HepG2 (cell line): ENCODE measurements around the gene CKM. TPM values are rescaled to one million over a fixed set of nuclear protein-coding genes. Genes with fewer than 3 reads are reported as not detected.

ENCODE experiments used
- ATAC-seq: fragments of 200-7000 bp; cut with Tn5 transposase; 3 replicates; pipeline ENCODE4 v1.9.1; 2020; ENCODE audit warnings: mild to moderate bottlenecking, moderate library complexity
- BruUV-seq: library from RNA; stranded (reverse); fragments of 400-500 nt; replicated peaks from 2 replicates; lab custom pipeline; 2021; lab: Mats Ljungman, UMichigan
- CTCF ChIA-PET: fragments of 300-600 bp; formaldehyde crosslinking; extraction: SDS; loops from one replicate; lab custom pipeline; 2021; ENCODE audit warnings: low total read pairs, inconsistent platforms, low intra/inter-chr PET ratio; lab: Yijun Ruan, JAX
- POLR2A ChIA-PET: fragments of 350-600 bp; sonication (Branson Sonifier 250); formaldehyde crosslinking; loops from one replicate; lab custom pipeline; 2020; ENCODE audit warnings: antibody characterized with exemption, inconsistent platforms; lab: Yijun Ruan, JAX
- DNase-seq: peaks from one replicate; pipeline ENCODE4 v3.0.0-alpha.2; 2015; ENCODE audit warnings: low spot score
- FAIRE-seq: peaks from 3 replicates; lab custom pipeline; 2011; peaks lifted over from hg19 to GRCh38; lab: Jason Lieb, UNC
- H2AFZ ChIP-seq: one replicate; pipeline ENCODE4 v1.6.1; 2011; ENCODE audit warnings: low read length, inconsistent platforms
- H3K27ac ChIP-seq: fragments of 300-600 bp; 3 replicates; pipeline ENCODE4 v1.8.0; 2011; ENCODE audit warnings: mixed run types, mild to moderate bottlenecking, mixed read lengths, low read length, inconsistent platforms; ENCODE audit not compliant: insufficient read depth; ENCODE audit errors: extremely low read length
- H3K27me3 ChIP-seq, 2 experiments: fragments of 200-600 bp in 1 of 2; 2 replicates in 1 of 2; 3 replicates in 1 of 2; pipeline versions ENCODE4 v1.6.0 to v1.8.0; 2011; ENCODE audit warnings: low read length in 2 of 2, mild to moderate bottlenecking in 2 of 2, moderate library complexity in 2 of 2, inconsistent platforms in 1 of 2; ENCODE audit not compliant: insufficient read depth in 2 of 2, control insufficient read depth in 1 of 2
- H3K36me3 ChIP-seq, 2 experiments: fragments of 200-600 bp in 1 of 2; replicated peaks in 1 of 2; 2 replicates in 1 of 2; 3 replicates in 1 of 2; pipeline versions ENCODE4 v1.5.1 to v1.8.0; 2011; ENCODE audit warnings: low read length in 2 of 2, inconsistent platforms in 1 of 2; ENCODE audit not compliant: insufficient read depth in 2 of 2, control insufficient read depth in 1 of 2
- H3K4me1 ChIP-seq: 2 replicates; pipeline ENCODE4 v1.5.1; 2012; ENCODE audit warnings: low read length, inconsistent platforms; ENCODE audit not compliant: insufficient read depth
- H3K4me2 ChIP-seq: 2 replicates; pipeline ENCODE4 v1.6.0; 2011; ENCODE audit warnings: low read depth, low read length, inconsistent platforms
- H3K4me3 ChIP-seq, 3 experiments: fragments of 200-600 bp in 1 of 3; sonication (generic), shearing (Covaris generic) in 1 of 3; replicated peaks in 1 of 3; 2 replicates each; pipeline ENCODE4 v1.5.1; 2011 to 2016; ENCODE audit warnings: low read length in 3 of 3, inconsistent platforms in 2 of 3, low read depth in 2 of 3, mild to moderate bottlenecking in 2 of 3, control low read depth in 1 of 3, mixed read lengths in 1 of 3; ENCODE audit not compliant: insufficient read depth in 1 of 3
- H3K79me2 ChIP-seq: one replicate; pipeline ENCODE4 v1.6.1; 2011; ENCODE audit warnings: low read length, inconsistent platforms; ENCODE audit not compliant: insufficient read depth
- H3K9ac ChIP-seq: 2 replicates; pipeline ENCODE4 v1.6.0; 2011; ENCODE audit warnings: mild to moderate bottlenecking, low read depth, low read length, inconsistent platforms; ENCODE audit not compliant: insufficient read depth
- H3K9me3 ChIP-seq: 2 replicates; pipeline ENCODE4 v1.5.1; 2012; ENCODE audit warnings: mild to moderate bottlenecking, low read length
- H4K20me1 ChIP-seq: 2 replicates; pipeline ENCODE4 v1.6.0; 2011; ENCODE audit warnings: inconsistent platforms, mild to moderate bottlenecking, low read length, moderate library complexity; ENCODE audit not compliant: insufficient read depth
- CREBL2 ChIP-seq: sonication (generic); formaldehyde crosslinking; IDR thresholded peaks from 2 replicates; pipeline ENCODE4 v1.8.1; 2023; ENCODE audit warnings: missing genetic modification reagents, mild to moderate bottlenecking, borderline replicate concordance
- MAFG ChIP-seq: sonication (generic); formaldehyde crosslinking; IDR thresholded peaks from 2 replicates; pipeline ENCODE4 v1.5.1; 2020; ENCODE audit warnings: mild to moderate bottlenecking, missing genetic modification reagents
- PCBP1 ChIP-seq: fragments of 200-400 bp; formaldehyde crosslinking; IDR thresholded peaks from 2 replicates; pipeline ENCODE4 v1.6.1; 2017; ENCODE audit warnings: mild to moderate bottlenecking, low read depth, low read length, borderline replicate concordance
- SRY ChIP-seq: sonication (generic); formaldehyde crosslinking; IDR thresholded peaks from 2 replicates; pipeline ENCODE4 v1.8.0; 2022; ENCODE audit warnings: mild to moderate bottlenecking, missing genetic modification reagents
- THAP11 ChIP-seq: IDR thresholded peaks from 2 replicates; pipeline ENCODE4 v1.6.1; 2016; ENCODE audit warnings: missing biosample characterization, missing genetic modification reagents
- ZNF143 ChIP-seq: sonication (generic); formaldehyde crosslinking; IDR thresholded peaks from 2 replicates; pipeline ENCODE4 v1.4.0; 2020; ENCODE audit warnings: missing genetic modification reagents
- ZNF513 ChIP-seq: sonication (generic); formaldehyde crosslinking; conservative IDR thresholded peaks from 2 replicates; pipeline ENCODE4 v1.5.0; 2020; ENCODE audit warnings: missing genetic modification reagents
- WGBS: methylation state at CpG from one replicate; pipeline ENCODE4 v1.1.6; 2017; ENCODE audit warnings: low lambda C conversion rate; 5-methylcytosine and 5-hydroxymethylcytosine counted together
- in situ Hi-C: cut with HindIII; loops from 2 replicates; pipeline ENCODE4 v1.10.0; 2017; ENCODE audit warnings: low pct_unique_long_range_greater_than_20kb; ENCODE audit not compliant: extremely low pct_ligation_motif_present
- intact Hi-C: fragments of 100-400 bp; cut with micrococcal nuclease; formaldehyde crosslinking; loops from one replicate; pipeline ENCODE4 v1.10.0; 2022; ENCODE audit not compliant: unreplicated experiment
- polyA plus RNA-seq, 8 experiments: library from polyadenylated mRNA; depleted of rRNA in 3 of 8; stranded (reverse) in 7 of 8; unstranded in 1 of 8; fragments of >200 nt; fragmentation: Illumina TruSeq in 4 of 8; extraction: Trizol in 4 of 8; gene quantifications; 2 replicates each; pipeline versions ENCODE4 v1.2.1 to v1.2.3, GENCODE V29; 2011 to 2016; ENCODE audit warnings: low read depth in 4 of 8, missing spikeins in 1 of 8, mixed read lengths in 1 of 8; ENCODE audit not compliant: insufficient read depth in 1 of 8
- total RNA-seq, 5 experiments: library from RNA; depleted of rRNA; stranded (reverse); fragments of >200 nt; fragmentation: Illumina TruSeq; extraction: Trizol; gene quantifications; 2 replicates each; pipeline ENCODE4 v1.2.3, GENCODE V29; 2016; ENCODE audit warnings: low read depth in 1 of 5

Gene CKM
- total and polyA plus RNA-seq, 2 of the 13 experiments (the other 11 are each of a cell fraction or from before 2014, with no cell fraction given) = 0.54 to 0.80 TPM

GRCh38 chr19:45297674-45298073 is 25.0 kb downstream of the CKM start:
- H3K9ac ChIP-seq = no peak overlapping the region
- no peak overlapping the region for H3K4me3 ChIP-seq
- H3K9me3 ChIP-seq = no peaks in the 10 kb centered on the region
- FAIRE-seq (no peak), ATAC-seq (no peak)
- H2AFZ ChIP-seq = no peak overlapping the region
- BruUV-seq = no TSS peak
- H3K4me1 ChIP-seq = peaks cover 10% of the 10 kb centered on the region; the same call in 1 of the 2 replicates
- no peak overlapping the region for H3K4me2 ChIP-seq
- H3K27ac ChIP-seq = no peak overlapping the region
- CTCF ChIA-PET = no interaction called here
- WGBS = 96% methylated on average over 6 of the region's 18 CpGs
- H3K79me2 ChIP-seq = no peaks in the 10 kb centered on the region
- TF ChIP-seq SRY (CRISPR knock-in tag) (no peak), CREBL2 (CRISPR knock-in tag) (no peak), MAFG (CRISPR knock-in tag) (no peak)
- TF ChIP-seq, all 625 proteins: peak for 0
- Histone ChIP-seq H3K36me3 (peaks cover 6 to 25% of the 10 kb centered on the region in 2 experiments; a peak in 4 of 5 replicates), H3K27me3 (no peaks in the 10 kb centered on the region), H4K20me1 (no peaks in the 10 kb centered on the region)
- POLR2A ChIA-PET = no interaction called here
- in situ Hi-C loops (no loop called here), intact Hi-C loops (no loop called here)
- DNase-seq = no peak

DNA sequence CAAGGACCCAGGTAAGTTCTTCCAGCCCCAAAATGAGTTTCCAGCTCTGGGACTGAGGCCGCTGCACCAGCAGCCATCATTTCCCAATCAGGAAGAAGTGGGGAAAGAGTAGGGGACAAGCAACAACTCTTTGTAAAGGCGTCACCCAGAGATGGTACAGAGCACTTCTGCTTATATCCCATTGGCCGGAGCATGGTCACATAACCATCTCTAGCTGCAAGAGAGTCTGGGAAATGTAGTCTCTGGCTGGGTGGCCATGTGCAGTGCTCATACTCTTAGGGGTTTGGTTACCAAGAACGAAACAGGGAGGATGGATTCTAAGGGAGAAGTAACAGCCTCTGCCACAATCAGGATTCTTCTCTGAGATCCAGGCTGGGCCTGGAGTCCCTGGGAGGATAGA is 26.3 kb downstream of the CKM start:
- BruUV-seq = no TSS peak

More for the DNA sequence above, 26.3 kb downstream of the CKM start:
- ChIA-PET CTCF (no interaction called here), POLR2A (no interaction called here)
- ATAC-seq = 0 out of 3 replicates have a peak, but pooled peaks have one; percentile 20
- Histone ChIP-seq H3K79me2 (no peaks in the 10 kb centered on the region), H3K4me3 (no peak overlapping the region), H4K20me1 (no peaks in the 10 kb centered on the region), H3K4me1 (peaks cover 10% of the 10 kb centered on the region; the same call in 1 of the 2 replicates), H2AFZ (no peak overlapping the region), H3K4me2 (no peak overlapping the region), H3K9me3 (no peaks in the 10 kb centered on the region), H3K27me3 (no peaks in the 10 kb centered on the region), H3K9ac (no peak overlapping the region), H3K27ac (no peak overlapping the region), H3K36me3 (peaks cover 8 to 35% of the 10 kb centered on the region in 2 experiments; a peak in 4 of 5 replicates)
- TF ChIP-seq PCBP1 (no peak), ZNF513 (no peak), THAP11 (CRISPR knock-in tag) (peak; percentile 60), ZNF143 (CRISPR knock-in tag) (peak; percentile 69; the same call in 1 of the 2 replicates)
- intact Hi-C loops = no loop called here
- whole genome bisulfite sequencing = 94% methylated on average over 4 of the region's 4 CpGs
- no peak for FAIRE-seq
- no peak for DNase-seq
- in situ Hi-C loops = no loop called here
